Fibroblast of lung (primary cell): ENCODE data around the gene SH3GL1.

Experiments
- EZH2 ChIP-seq: IDR thresholded peaks from 2 replicates; pipeline ENCODE4 v1.5.1; 2012; ENCODE audit warnings: low read length, control low read depth, mild to moderate bottlenecking; ENCODE audit errors: missing control alignments
- TF ChIP-seq, protein P1 (sequence below), 2 donors: IDR thresholded peaks in 1 of 2; conservative IDR thresholded peaks in 1 of 2; 1 replicate in 1 of 2; 2 replicates in 1 of 2; pipeline ENCODE4 v1.5.1; 2011 to 2012; ENCODE audit warnings: low read length in 2 of 2, control low read depth in 1 of 2, inconsistent platforms in 1 of 2, low read depth in 1 of 2, mild to moderate bottlenecking in 1 of 2

DNA sequence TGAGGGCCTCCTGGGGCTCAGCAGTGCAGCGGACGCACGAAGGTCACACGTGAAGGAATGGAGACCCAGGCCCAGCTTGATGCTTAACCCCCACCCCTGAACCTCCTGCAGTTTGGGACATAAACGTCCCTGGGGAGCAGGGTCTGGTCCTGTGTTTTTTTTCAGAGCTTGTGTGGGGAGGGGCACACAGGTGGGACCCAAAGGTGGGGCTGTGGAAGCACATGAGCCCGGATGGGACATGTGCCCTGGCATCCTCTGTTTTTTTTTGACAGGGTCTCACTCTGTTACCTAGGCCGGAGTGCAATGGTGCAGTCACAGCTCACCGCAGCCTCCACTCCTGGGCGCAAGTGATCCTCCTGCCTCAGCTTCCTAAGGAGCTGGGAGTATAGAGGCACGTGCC lies 36.8 kb upstream of the SH3GL1 start:
- TF ChIP-seq, protein P1, sequence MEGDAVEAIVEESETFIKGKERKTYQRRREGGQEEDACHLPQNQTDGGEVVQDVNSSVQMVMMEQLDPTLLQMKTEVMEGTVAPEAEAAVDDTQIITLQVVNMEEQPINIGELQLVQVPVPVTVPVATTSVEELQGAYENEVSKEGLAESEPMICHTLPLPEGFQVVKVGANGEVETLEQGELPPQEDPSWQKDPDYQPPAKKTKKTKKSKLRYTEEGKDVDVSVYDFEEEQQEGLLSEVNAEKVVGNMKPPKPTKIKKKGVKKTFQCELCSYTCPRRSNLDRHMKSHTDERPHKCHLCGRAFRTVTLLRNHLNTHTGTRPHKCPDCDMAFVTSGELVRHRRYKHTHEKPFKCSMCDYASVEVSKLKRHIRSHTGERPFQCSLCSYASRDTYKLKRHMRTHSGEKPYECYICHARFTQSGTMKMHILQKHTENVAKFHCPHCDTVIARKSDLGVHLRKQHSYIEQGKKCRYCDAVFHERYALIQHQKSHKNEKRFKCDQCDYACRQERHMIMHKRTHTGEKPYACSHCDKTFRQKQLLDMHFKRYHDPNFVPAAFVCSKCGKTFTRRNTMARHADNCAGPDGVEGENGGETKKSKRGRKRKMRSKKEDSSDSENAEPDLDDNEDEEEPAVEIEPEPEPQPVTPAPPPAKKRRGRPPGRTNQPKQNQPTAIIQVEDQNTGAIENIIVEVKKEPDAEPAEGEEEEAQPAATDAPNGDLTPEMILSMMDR (conservative IDR thresholded peaks at IDR 0.05 in 1 of 2, IDR thresholded peaks at IDR 0.05 in 1 of 2; ENCODE audit: low read depth in 1 of 2, low read length in 2 of 2): no peak
- no peak for TF ChIP-seq EZH2
